Duodenal mucosa (tissue), 2 donors: ENCODE data around the gene RABL6.
"Not testable (repeated sequence)": the region's sequence is repeated elsewhere in the genome, so short reads cannot be mapped to it uniquely, and the experiment has no call there.

Source experiments
- H3K27ac ChIP-seq: one replicate; pipeline ENCODE4 v1.7.0; 2013; ENCODE audit warnings: low read depth, low read length
- H3K27me3 ChIP-seq, 2 donors: one replicate each; pipeline ENCODE4 v1.7.0; 2013; ENCODE audit warnings: low read length in 2 of 2, control low read depth in 1 of 2; ENCODE audit not compliant: insufficient read depth in 2 of 2, control insufficient read depth in 1 of 2
- H3K36me3 ChIP-seq, 2 donors: one replicate each; pipeline ENCODE4 v1.7.0; 2013; ENCODE audit warnings: low read length in 2 of 2, control low read depth in 1 of 2; ENCODE audit not compliant: insufficient read depth in 2 of 2, control insufficient read depth in 1 of 2
- H3K4me1 ChIP-seq, 2 donors: one replicate each; pipeline ENCODE4 v1.7.0; 2013; ENCODE audit warnings: low read length in 2 of 2, control low read depth in 1 of 2; ENCODE audit not compliant: insufficient read depth in 2 of 2, control insufficient read depth in 1 of 2
- H3K4me3 ChIP-seq, 2 donors: one replicate each; pipeline ENCODE4 v1.7.0; 2013; ENCODE audit warnings: low read length in 2 of 2, low read depth in 1 of 2
- H3K9ac ChIP-seq, 2 donors: one replicate each; pipeline ENCODE4 v1.7.0; 2013; ENCODE audit warnings: low read length in 2 of 2, low read depth in 1 of 2
- H3K9me3 ChIP-seq, 2 donors: one replicate each; pipeline ENCODE4 v1.7.0; 2013; ENCODE audit warnings: low read length in 2 of 2, control low read depth in 1 of 2; ENCODE audit not compliant: control insufficient read depth in 1 of 2

Gene RABL6

DNA sequence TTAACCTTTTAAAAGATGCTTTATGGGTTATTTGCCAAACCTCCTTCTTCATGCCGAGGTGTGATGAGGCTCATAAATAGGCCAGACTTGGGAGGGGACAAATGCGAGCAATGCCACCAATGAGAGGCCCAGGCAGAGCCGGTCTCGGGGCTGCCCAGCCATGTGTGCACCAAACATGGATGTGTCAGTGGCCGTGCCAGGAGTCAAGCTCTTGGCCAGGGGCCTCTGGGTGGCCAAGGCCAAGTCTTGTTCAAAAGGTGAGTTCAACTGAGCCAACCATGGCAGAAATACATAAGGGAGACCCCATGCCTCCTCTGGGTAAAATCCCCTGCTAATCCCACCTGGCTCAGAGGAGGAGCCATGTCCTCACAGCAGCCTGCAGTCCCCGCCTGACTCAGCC is 32.6 kb upstream of the RABL6 start:
- H3K36me3 ChIP-seq, result no peaks in the 10 kb centered on the region
- peaks cover 10 to 11% of the 10 kb centered on the region in 2 donors for H3K4me1 ChIP-seq
- H3K27me3 ChIP-seq, result no peaks in the 10 kb centered on the region
- no peak overlapping the region for H3K9ac ChIP-seq
- H3K27ac ChIP-seq, result no peak overlapping the region
- H3K4me3 ChIP-seq, result no peak overlapping the region
- H3K9me3 ChIP-seq, result peaks cover 8 to 9% of the 10 kb centered on the region in 2 donors

GRCh38 chr9:136776947-136777346 is 30.8 kb upstream of the RABL6 start:
- Histone ChIP-seq H3K9ac (peak overlapping the region in 1 of 2 donors; percentile 45), H3K4me3 (peak overlapping the region in 1 of 2 donors; percentile 7), H3K27me3 (no peaks in the 10 kb centered on the region), H3K27ac (no peak overlapping the region), H3K9me3 (peaks cover 8 to 9% of the 10 kb centered on the region in 2 donors), H3K4me1 (peaks cover 10 to 11% of the 10 kb centered on the region in 2 donors), H3K36me3 (no peaks in the 10 kb centered on the region)

- Histone ChIP-seq H3K9me3 (peaks cover 8 to 9% of the 10 kb centered on the region in 2 donors), H3K27ac (no peak overlapping the region), H3K27me3 (no peaks in the 10 kb centered on the region), H3K4me3 (peak overlapping the region in 1 of 2 donors; percentile 7), H3K4me1 (peaks cover 10 to 11% of the 10 kb centered on the region in 2 donors), H3K36me3 (no peaks in the 10 kb centered on the region), H3K9ac (peak overlapping the region in 1 of 2 donors; percentile 45)
Measured at GRCh38 chr9:136777359-136777758, 30.4 kb upstream of the RABL6 start.

DNA sequence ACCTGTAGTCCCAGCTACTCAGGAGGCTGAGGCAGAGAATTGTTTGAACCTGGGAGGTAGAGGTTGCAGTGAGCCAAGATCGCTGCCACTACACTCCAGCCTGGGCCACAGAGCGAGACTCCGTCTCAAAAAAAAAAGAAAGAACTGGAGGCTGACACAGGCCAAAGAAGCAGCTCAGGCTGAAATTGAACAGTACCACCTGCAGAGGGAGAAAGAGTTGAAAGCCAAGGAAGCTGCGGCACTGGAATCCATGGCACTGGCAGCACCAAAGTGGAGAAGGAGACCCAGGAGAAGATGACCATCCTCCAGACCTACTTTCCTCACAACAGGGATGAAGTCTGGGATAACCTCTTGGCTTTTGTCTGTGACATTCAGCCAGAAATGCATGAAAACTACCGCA is 27.9 kb upstream of the RABL6 start:
- H3K27me3 ChIP-seq, result no peaks in the 10 kb centered on the region
- H3K9ac ChIP-seq, result no peak overlapping the region
- no peak overlapping the region for H3K27ac ChIP-seq
- no peaks in the 10 kb centered on the region for H3K36me3 ChIP-seq
- peaks cover 12 to 14% of the 10 kb centered on the region in 2 donors for H3K4me1 ChIP-seq
- H3K9me3 ChIP-seq, result no peaks in the 10 kb centered on the region
- H3K4me3 ChIP-seq, result no peak overlapping the region

GRCh38 chr9:136782452-136782851 is 25.3 kb upstream of the RABL6 start:
- Histone ChIP-seq H3K9ac (no peak overlapping the region), H3K27me3 (no peaks in the 10 kb centered on the region), H3K36me3 (no peaks in the 10 kb centered on the region), H3K27ac (no peak overlapping the region), H3K4me1 (peaks cover 10 to 21% of the 10 kb centered on the region in 2 donors), H3K9me3 (no peaks in the 10 kb centered on the region), H3K4me3 (no peak overlapping the region)

GRCh38 chr9:136784249-136784996 is 23.3 kb upstream of the RABL6 start:
- Histone ChIP-seq H3K27ac (no peak overlapping the region), H3K27me3 (no peaks in the 10 kb centered on the region), H3K4me3 (no peak overlapping the region), H3K9ac (no peak overlapping the region), H3K9me3 (no peaks in the 10 kb centered on the region), H3K4me1 (peaks cover 5 to 29% of the 10 kb centered on the region in 2 donors), H3K36me3 (no peaks in the 10 kb centered on the region)

DNA sequence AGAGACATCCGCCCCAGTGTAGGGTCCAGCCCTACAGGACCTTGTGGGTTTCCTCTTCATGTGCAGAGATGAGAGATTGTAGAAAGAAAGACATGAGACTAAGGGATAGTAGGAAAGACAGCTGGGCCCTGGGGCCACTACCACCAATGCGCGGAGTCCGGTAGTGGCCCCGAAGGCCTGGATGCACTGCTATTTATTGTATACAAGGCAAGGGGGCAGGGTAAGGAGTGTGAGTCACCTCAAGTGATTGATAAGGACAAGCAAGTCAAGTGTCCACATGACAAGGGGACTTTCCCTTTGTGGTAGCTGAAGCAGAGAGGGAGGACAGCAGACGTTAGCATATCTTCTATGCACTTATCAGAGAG is 22.8 kb upstream of the RABL6 start:
- Histone ChIP-seq H3K4me1 (peaks cover 5 to 35% of the 10 kb centered on the region in 2 donors), H3K27me3 (no peaks in the 10 kb centered on the region), H3K9ac (no peak overlapping the region), H3K9me3 (no peaks in the 10 kb centered on the region), H3K27ac (no peak overlapping the region), H3K36me3 (no peaks in the 10 kb centered on the region), H3K4me3 (no peak overlapping the region)

DNA sequence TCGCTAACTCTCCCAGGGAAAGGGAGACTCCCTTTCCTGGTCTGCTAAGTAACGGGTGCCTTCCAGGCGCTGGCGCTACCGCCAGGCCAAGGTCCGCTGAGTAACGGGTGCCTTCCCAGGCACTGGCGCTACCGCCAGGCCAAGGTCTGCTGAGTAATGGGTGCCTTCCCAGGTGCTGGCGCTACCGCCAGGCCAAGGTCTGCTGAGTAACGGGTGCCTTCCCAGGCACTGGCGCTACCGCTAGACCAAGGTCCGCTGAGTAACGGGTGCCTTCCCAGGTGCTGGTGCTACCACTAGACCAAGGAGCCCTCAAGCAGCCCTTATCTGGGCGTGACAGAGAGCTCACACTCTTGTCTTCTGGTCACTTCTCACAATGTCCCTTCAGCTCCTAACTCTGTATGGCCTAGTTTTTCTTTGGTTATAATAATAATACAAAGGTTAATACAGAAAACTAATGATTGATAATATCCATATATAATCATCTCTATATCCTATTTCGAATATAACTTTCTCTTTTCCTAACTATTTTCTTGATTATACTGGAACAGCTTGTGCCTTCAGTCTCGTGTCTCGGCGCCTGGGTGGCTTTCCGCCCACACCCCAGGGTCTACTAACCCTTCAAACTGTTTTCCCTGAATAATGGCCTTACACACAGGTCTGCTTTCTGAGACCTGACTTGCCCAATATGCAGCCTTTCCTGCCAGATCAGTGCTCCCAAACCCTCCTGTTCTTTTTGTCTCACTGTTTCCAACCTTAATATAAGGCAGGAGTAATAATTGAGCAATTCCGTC is 22.0 kb upstream of the RABL6 start:
- not testable (repeated sequence) for H3K4me3 ChIP-seq

DNA sequence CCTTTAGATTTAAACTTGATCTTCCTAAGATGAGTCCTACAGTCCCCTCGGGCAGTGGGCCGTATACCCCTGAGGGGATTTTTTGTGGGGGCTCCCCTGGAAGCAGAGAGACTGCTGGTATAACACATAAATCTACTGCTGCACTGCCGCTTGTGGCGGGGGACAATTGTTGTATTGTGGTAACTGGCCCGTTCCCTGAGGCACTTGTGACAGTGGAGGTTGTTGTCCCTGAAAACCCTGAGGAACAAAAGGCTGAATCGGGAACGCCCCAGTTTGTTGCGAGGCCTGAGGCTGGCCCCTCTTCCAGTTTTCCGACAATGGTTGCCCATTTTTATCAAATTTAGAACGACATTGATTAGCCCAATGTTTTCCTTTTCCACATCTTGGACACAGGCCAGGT is 21.3 kb upstream of the RABL6 start:
- no peaks in the 10 kb centered on the region for H3K36me3 ChIP-seq
- no peak overlapping the region for H3K9ac ChIP-seq
- peaks cover 11 to 43% of the 10 kb centered on the region in 2 donors for H3K4me1 ChIP-seq
- H3K27me3 ChIP-seq, result no peaks in the 10 kb centered on the region
- H3K27ac ChIP-seq, result no peak overlapping the region
- H3K9me3 ChIP-seq, result no peaks in the 10 kb centered on the region
- no peak overlapping the region for H3K4me3 ChIP-seq

More for the DNA sequence above, 22.0 kb upstream of the RABL6 start:
- H3K9me3 ChIP-seq, H3K9ac ChIP-seq, H3K27me3 ChIP-seq, H3K36me3 ChIP-seq, H3K27ac ChIP-seq: not testable (repeated sequence)
- H3K4me1 ChIP-seq, result peaks cover 11 to 41% of the 10 kb centered on the region in 2 donors

DNA sequence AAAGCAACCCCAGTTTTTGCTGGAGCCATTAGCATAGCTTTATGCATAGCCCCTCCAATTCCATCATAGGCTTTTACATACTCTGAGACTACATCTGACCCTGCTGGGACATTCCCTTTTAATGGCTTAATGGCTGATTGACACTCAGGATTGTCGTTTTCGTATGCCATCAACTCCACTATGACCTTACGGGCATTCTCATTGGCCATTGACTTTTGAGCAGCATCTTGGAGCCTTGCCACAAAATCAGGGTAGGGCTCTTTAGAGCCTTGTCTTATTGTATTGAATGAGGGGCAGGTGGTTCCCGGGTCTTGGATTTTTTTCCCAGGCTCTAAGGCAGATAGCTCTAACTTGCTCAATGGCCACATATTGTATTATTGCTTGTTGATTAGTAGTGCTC is 20.8 kb upstream of the RABL6 start:
- not testable (repeated sequence) for H3K4me3 ChIP-seq, H3K9me3 ChIP-seq, H3K27me3 ChIP-seq, H3K27ac ChIP-seq, H3K9ac ChIP-seq, H3K36me3 ChIP-seq
- H3K4me1 ChIP-seq, result peaks cover 13 to 49% of the 10 kb centered on the region in 2 donors
